ENCODE measurements around the gene LRRC8B.

The LRRC8B gene

GRCh38 chr1:89582571-89582970 is 57.9 kb downstream of the LRRC8B start:
- H3K9ac ChIP-seq (ENCODE audit: low read length) = no peak overlapping the region
- peaks cover 27% of the 10 kb centered on the region for H3K4me1 ChIP-seq (ENCODE audit: low read length)
- H4K20me1 ChIP-seq (ENCODE audit: insufficient read depth, low read length) = peaks cover under 1% of the 10 kb centered on the region; the same call in 1 of the 2 replicates
- H3K36me3 ChIP-seq (replicated peaks; ENCODE audit: low read depth, low read length) = peaks cover 16% of the 10 kb centered on the region
- H3K4me2 ChIP-seq (ENCODE audit: low read length) = no peak overlapping the region
- H3K9me3 ChIP-seq (ENCODE audit: insufficient read depth, low read length) = no peaks in the 10 kb centered on the region
- no peaks in the 10 kb centered on the region for H3K27me3 ChIP-seq (ENCODE audit: low read depth, low read length)
- no peak overlapping the region for H2AFZ ChIP-seq (ENCODE audit: low read depth, low read length)
- no peak overlapping the region for H3K27ac ChIP-seq (ENCODE audit: low read length)
- TF ChIP-seq EZH2phosphoT487 (IDR thresholded peaks at IDR 0.05; ENCODE audit: low read depth) (no peak), CTCF (IDR thresholded peaks at IDR 0.05; ENCODE audit: low read depth, low read length) (no peak)
- H3K79me2 ChIP-seq (ENCODE audit: low read length) = no peaks in the 10 kb centered on the region
- H3K4me3 ChIP-seq (ENCODE audit: low read length) = no peak overlapping the region

GRCh38 chr1:89584211-89584610 is 59.6 kb downstream of the LRRC8B start:
- peaks cover 25% of the 10 kb centered on the region for H3K4me1 ChIP-seq (ENCODE audit: low read length)
- H3K9ac ChIP-seq (ENCODE audit: low read length) = no peak overlapping the region
- H2AFZ ChIP-seq (ENCODE audit: low read depth, low read length) = no peak overlapping the region
- H3K27me3 ChIP-seq (ENCODE audit: low read depth, low read length) = no peaks in the 10 kb centered on the region
- peaks cover 16% of the 10 kb centered on the region for H3K36me3 ChIP-seq (replicated peaks; ENCODE audit: low read depth, low read length)
- no peaks in the 10 kb centered on the region for H3K9me3 ChIP-seq (ENCODE audit: insufficient read depth, low read length)
- TF ChIP-seq CTCF (IDR thresholded peaks at IDR 0.05; ENCODE audit: low read depth, low read length) (no peak), EZH2phosphoT487 (IDR thresholded peaks at IDR 0.05; ENCODE audit: low read depth) (no peak)
- H3K79me2 ChIP-seq (ENCODE audit: low read length) = no peaks in the 10 kb centered on the region
- peaks cover 9% of the 10 kb centered on the region; the same call in 1 of the 2 replicates for H4K20me1 ChIP-seq (ENCODE audit: insufficient read depth, low read length)
- no peak overlapping the region for H3K4me3 ChIP-seq (ENCODE audit: low read length)
- H3K27ac ChIP-seq (ENCODE audit: low read length) = no peak overlapping the region
- H3K4me2 ChIP-seq (ENCODE audit: low read length) = no peak overlapping the region

GRCh38 chr1:89584781-89585180 is 60.2 kb downstream of the LRRC8B start:
- Histone ChIP-seq H3K9me3 (ENCODE audit: insufficient read depth, low read length) (no peaks in the 10 kb centered on the region), H3K9ac (ENCODE audit: low read length) (no peak overlapping the region), H3K36me3 (replicated peaks; ENCODE audit: low read depth, low read length) (peaks cover 14% of the 10 kb centered on the region), H3K4me3 (ENCODE audit: low read length) (no peak overlapping the region), H3K27ac (ENCODE audit: low read length) (no peak overlapping the region), H3K4me2 (ENCODE audit: low read length) (no peak overlapping the region), H3K4me1 (ENCODE audit: low read length) (peaks cover 28% of the 10 kb centered on the region), H4K20me1 (ENCODE audit: insufficient read depth, low read length) (peaks cover 9% of the 10 kb centered on the region; the same call in 1 of the 2 replicates), H2AFZ (ENCODE audit: low read depth, low read length) (no peak overlapping the region), H3K27me3 (ENCODE audit: low read depth, low read length) (no peaks in the 10 kb centered on the region), H3K79me2 (ENCODE audit: low read length) (no peaks in the 10 kb centered on the region)
- no peak for TF ChIP-seq EZH2phosphoT487 (IDR thresholded peaks at IDR 0.05; ENCODE audit: low read depth)
- no peak for TF ChIP-seq CTCF (IDR thresholded peaks at IDR 0.05; ENCODE audit: low read depth, low read length)

- H3K27me3 ChIP-seq (ENCODE audit: low read depth, low read length) = no peaks in the 10 kb centered on the region
- no peak for TF ChIP-seq EZH2phosphoT487 (IDR thresholded peaks at IDR 0.05; ENCODE audit: low read depth)
- no peak for TF ChIP-seq CTCF (IDR thresholded peaks at IDR 0.05; ENCODE audit: low read depth, low read length)
- no peak overlapping the region for H3K4me2 ChIP-seq (ENCODE audit: low read length)
- no peaks in the 10 kb centered on the region; the same call in 1 of the 2 replicates for H3K79me2 ChIP-seq (ENCODE audit: low read length)
- peaks cover 9% of the 10 kb centered on the region for H4K20me1 ChIP-seq (ENCODE audit: insufficient read depth, low read length)
- no peak overlapping the region for H3K27ac ChIP-seq (ENCODE audit: low read length)
- no peak overlapping the region for H3K4me3 ChIP-seq (ENCODE audit: low read length)
- no peak overlapping the region for H3K9ac ChIP-seq (ENCODE audit: low read length)
- peaks cover 24% of the 10 kb centered on the region for H3K4me1 ChIP-seq (ENCODE audit: low read length)
- H3K9me3 ChIP-seq (ENCODE audit: insufficient read depth, low read length) = no peaks in the 10 kb centered on the region
- peaks cover 7% of the 10 kb centered on the region for H3K36me3 ChIP-seq (replicated peaks; ENCODE audit: low read depth, low read length)
- H2AFZ ChIP-seq (ENCODE audit: low read depth, low read length) = no peak overlapping the region
Measured at GRCh38 chr1:89587729-89588161, 63.1 kb downstream of the LRRC8B start.
